Calu3 (cell line): ENCODE measurements around the gene FKBP8. TPM values are rescaled to one million over a fixed set of nuclear protein-coding genes. Genes with fewer than 3 reads are reported as not detected.
A peak's percentile ranks its signal among the peaks of the same experiment; 100 is the strongest.
"Not testable (repeated sequence)": the region's sequence is repeated elsewhere in the genome, so short reads cannot be mapped to it uniquely, and the experiment has no call there.

Experiments used
- BruUV-seq: library from RNA; stranded (reverse); fragments of 400-500 nt; replicated peaks from 2 replicates; lab custom pipeline; 2021; lab: Mats Ljungman, UMichigan
- CTCF ChIA-PET: fragments of 300-600 bp; sonication (Branson Sonifier 250); formaldehyde crosslinking; loops from one replicate; lab custom pipeline; 2022; ENCODE audit warnings: antibody characterized with exemption; lab: Charles Lee
- DNase-seq: peaks from one replicate; pipeline ENCODE4 v3.0.0; 2022
- H3K27ac Mint-ChIP-seq: one replicate; pipeline ENCODE4 v1.8.0; 2022; ENCODE audit warnings: mixed read lengths; ENCODE audit not compliant: unreplicated experiment
- H3K27me3 Mint-ChIP-seq: one replicate; pipeline ENCODE4 v1.8.0; 2022; ENCODE audit warnings: mixed read lengths; ENCODE audit not compliant: unreplicated experiment
- H3K36me3 Mint-ChIP-seq: one replicate; pipeline ENCODE4 v1.8.0; 2022; ENCODE audit warnings: mild to moderate bottlenecking, moderate library complexity, mixed read lengths; ENCODE audit not compliant: insufficient read depth, unreplicated experiment
- H3K4me1 Mint-ChIP-seq: one replicate; pipeline ENCODE4 v1.8.0; 2022; ENCODE audit warnings: mild to moderate bottlenecking, low read depth, mixed read lengths; ENCODE audit not compliant: unreplicated experiment
- H3K4me3 Mint-ChIP-seq: one replicate; pipeline ENCODE4 v1.8.0; 2022; ENCODE audit warnings: mild to moderate bottlenecking, low read depth, moderate library complexity, mixed read lengths; ENCODE audit not compliant: unreplicated experiment
- H3K9me3 Mint-ChIP-seq: one replicate; pipeline ENCODE4 v1.8.0; 2022; ENCODE audit warnings: low read depth, mixed read lengths; ENCODE audit not compliant: unreplicated experiment
- intact Hi-C: fragments of 100-400 bp; cut with micrococcal nuclease; formaldehyde crosslinking; loops from one replicate; pipeline ENCODE4 v1.10.0; 2022; ENCODE audit not compliant: unreplicated experiment
- total RNA-seq: library from RNA; stranded (reverse); gene quantifications from 2 replicates; pipeline ENCODE4 v1.2.3, GENCODE V29; 2022
- TF ChIP-seq, protein P1 (sequence below): fragments of 200-600 bp; IDR thresholded peaks from one replicate; pipeline ENCODE4 v1.8.0; 2022; ENCODE audit warnings: antibody characterized with exemption; ENCODE audit not compliant: unreplicated experiment

Gene FKBP8
- total RNA-seq, 1 experiment from 2014 or later, result 123 TPM

DNA sequence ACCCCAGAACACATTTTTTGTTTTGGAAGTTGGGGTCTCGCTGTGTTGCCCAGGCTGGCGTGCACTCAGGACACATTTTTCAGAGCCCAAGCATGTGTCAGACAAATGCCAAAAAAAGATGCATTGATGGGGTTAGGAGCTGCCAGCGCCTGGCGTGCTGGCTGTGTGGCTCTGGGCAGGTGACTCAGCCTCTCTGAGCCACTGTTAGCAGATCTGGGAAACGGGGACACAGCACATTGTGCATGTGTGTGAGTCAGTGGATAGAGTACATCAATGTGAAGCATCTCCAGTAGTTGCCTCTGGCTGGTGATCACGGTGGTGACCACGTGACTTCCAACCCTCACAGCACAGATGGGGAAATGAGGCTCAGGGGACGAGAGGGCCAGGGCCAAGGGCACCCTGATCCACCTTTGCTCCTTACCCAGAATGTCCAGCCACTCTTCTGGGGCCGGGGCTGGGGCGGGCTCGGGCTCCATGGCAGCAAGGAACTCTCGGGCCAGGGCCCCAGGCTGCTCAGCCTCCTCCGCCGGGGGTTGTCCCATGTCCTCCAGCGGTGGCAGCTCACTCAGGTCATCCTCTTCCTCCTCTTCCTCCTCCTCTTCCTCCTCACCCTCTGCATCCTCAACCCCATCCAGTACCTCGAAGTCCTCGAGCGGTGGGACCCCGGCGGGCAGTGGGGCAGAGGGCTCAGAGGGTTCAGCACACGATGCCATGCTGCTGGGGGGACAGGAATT, 1.9 kb downstream of the FKBP8 start:
- no peaks in the 10 kb centered on the region for H3K9me3 Mint-ChIP-seq
- no peak overlapping the region for H3K27ac Mint-ChIP-seq
- H3K27me3 Mint-ChIP-seq, result no peaks in the 10 kb centered on the region
- intact Hi-C loops, result no loop called here
- TF ChIP-seq, protein P1, sequence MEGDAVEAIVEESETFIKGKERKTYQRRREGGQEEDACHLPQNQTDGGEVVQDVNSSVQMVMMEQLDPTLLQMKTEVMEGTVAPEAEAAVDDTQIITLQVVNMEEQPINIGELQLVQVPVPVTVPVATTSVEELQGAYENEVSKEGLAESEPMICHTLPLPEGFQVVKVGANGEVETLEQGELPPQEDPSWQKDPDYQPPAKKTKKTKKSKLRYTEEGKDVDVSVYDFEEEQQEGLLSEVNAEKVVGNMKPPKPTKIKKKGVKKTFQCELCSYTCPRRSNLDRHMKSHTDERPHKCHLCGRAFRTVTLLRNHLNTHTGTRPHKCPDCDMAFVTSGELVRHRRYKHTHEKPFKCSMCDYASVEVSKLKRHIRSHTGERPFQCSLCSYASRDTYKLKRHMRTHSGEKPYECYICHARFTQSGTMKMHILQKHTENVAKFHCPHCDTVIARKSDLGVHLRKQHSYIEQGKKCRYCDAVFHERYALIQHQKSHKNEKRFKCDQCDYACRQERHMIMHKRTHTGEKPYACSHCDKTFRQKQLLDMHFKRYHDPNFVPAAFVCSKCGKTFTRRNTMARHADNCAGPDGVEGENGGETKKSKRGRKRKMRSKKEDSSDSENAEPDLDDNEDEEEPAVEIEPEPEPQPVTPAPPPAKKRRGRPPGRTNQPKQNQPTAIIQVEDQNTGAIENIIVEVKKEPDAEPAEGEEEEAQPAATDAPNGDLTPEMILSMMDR, result no peak
- CTCF ChIA-PET, result no interaction called here
- H3K4me3 Mint-ChIP-seq, result no peak overlapping the region
- no peaks in the 10 kb centered on the region for H3K4me1 Mint-ChIP-seq
- peaks cover 31% of the 10 kb centered on the region for H3K36me3 Mint-ChIP-seq
- no peak for DNase-seq
- TSS peak; percentile 40 for BruUV-seq

- peaks cover 38% of the 10 kb centered on the region for H3K36me3 Mint-ChIP-seq
- DNase-seq, CTCF ChIA-PET, H3K27me3 Mint-ChIP-seq, H3K9me3 Mint-ChIP-seq, intact Hi-C loops, H3K27ac Mint-ChIP-seq, BruUV-seq, H3K4me3 Mint-ChIP-seq, H3K4me1 Mint-ChIP-seq: not testable (repeated sequence)
Measured at GRCh38 chr19:18540200-18540599, 3.2 kb downstream of the FKBP8 start.

GRCh38 chr19:18539372-18539771, 4.0 kb downstream of the FKBP8 start:
- TF ChIP-seq, protein P1, result no peak
- Mint-ChIP-seq H3K9me3 (no peaks in the 10 kb centered on the region), H3K27me3 (no peaks in the 10 kb centered on the region), H3K4me3 (no peak overlapping the region), H3K27ac (no peak overlapping the region), H3K4me1 (no peaks in the 10 kb centered on the region), H3K36me3 (peaks cover 39% of the 10 kb centered on the region)
- BruUV-seq, result no TSS peak
- CTCF ChIA-PET, result no interaction called here
- DNase-seq, result no peak
- intact Hi-C loops, result no loop called here

GRCh38 chr19:18538115-18538514, 5.3 kb downstream of the FKBP8 start:
- CTCF ChIA-PET, result no interaction called here

GRCh38 chr19:18537431-18537830, 5.9 kb downstream of the FKBP8 start:
- H3K4me1 Mint-ChIP-seq, result no peaks in the 10 kb centered on the region
- intact Hi-C loops, result no loop called here
- H3K4me3 Mint-ChIP-seq, result no peak overlapping the region
- no peak overlapping the region for H3K27ac Mint-ChIP-seq
- CTCF ChIA-PET, result no interaction called here
- no TSS peak for BruUV-seq
- DNase-seq, result no peak
- TF ChIP-seq, protein P1, result no peak
- peaks cover 24% of the 10 kb centered on the region for H3K36me3 Mint-ChIP-seq
- H3K27me3 Mint-ChIP-seq, result no peaks in the 10 kb centered on the region
- H3K9me3 Mint-ChIP-seq, result no peaks in the 10 kb centered on the region

More at GRCh38 chr19:18538115-18538514, 5.3 kb downstream of the FKBP8 start:
- intact Hi-C loops, result no loop called here
- no peak overlapping the region for H3K4me3 Mint-ChIP-seq
- no peaks in the 10 kb centered on the region for H3K9me3 Mint-ChIP-seq
- H3K27ac Mint-ChIP-seq, result no peak overlapping the region
- H3K36me3 Mint-ChIP-seq, result peaks cover 30% of the 10 kb centered on the region
- H3K4me1 Mint-ChIP-seq, result no peaks in the 10 kb centered on the region
- TF ChIP-seq, protein P1, result no peak
- BruUV-seq, result no TSS peak
- H3K27me3 Mint-ChIP-seq, result no peaks in the 10 kb centered on the region
- DNase-seq, result no peak
